ENCODE results near the gene BATF2.
"Not testable (repeated sequence)": the region's sequence is repeated elsewhere in the genome, so short reads cannot be mapped to it uniquely, and the experiment has no call there.

BATF2 gene

GRCh38 chr11:65026810-65027209 is 30.0 kb upstream of the BATF2 start:
- CTCF ChIA-PET, result interaction anchor here (0.5 to 4.2 kb wide), 8 partner anchors 9 to 96 kb away, joined by 3 to 21 read pairs (median 4); partner anchors contain the start of genes ARL2 and SAC3D1
- DNase-seq, result no peak
- H3K4me1 ChIP-seq (ENCODE audit: control extremely low read depth in 1 of 4, control insufficient read depth in 4 of 4, insufficient read depth in 4 of 4, low read length in 3 of 4), result peaks cover 6 to 18% (median 16%) of the 10 kb centered on the region in 4 experiments
- POLR2A ChIA-PET, result interaction anchor here (2.0 kb wide), 1 partner anchor 13 kb away, joined by 5 read pairs; the partner anchor contains the start of gene ARL2
- no peaks in the 10 kb centered on the region for H3K9me3 ChIP-seq (ENCODE audit: control extremely low read depth in 1 of 5, control insufficient read depth in 4 of 5, insufficient read depth in 2 of 5, low read depth in 1 of 5, low read length in 4 of 5)
- H3K27ac ChIP-seq (ENCODE audit: insufficient read depth in 1 of 2, low read depth in 1 of 2, low read length in 2 of 2, poor library complexity in 1 of 2, severe bottlenecking in 2 of 2), result peak overlapping the region in 1 of 2 experiments; percentile 71
- no peaks in the 10 kb centered on the region for H3K27me3 ChIP-seq (replicated peaks in 2 of 5; ENCODE audit: control insufficient read depth in 4 of 5, insufficient read depth in 5 of 5, low read length in 4 of 5)
- peaks cover 0 to 4% (median 4%) of the 10 kb centered on the region in 4 experiments for H3K36me3 ChIP-seq (ENCODE audit: control insufficient read depth in 4 of 4, insufficient read depth in 4 of 4, low read length in 3 of 4)
- 82% methylated on average over 10 of the region's 10 CpGs for WGBS (ENCODE audit: insufficient coverage)
- H3K4me3 ChIP-seq (ENCODE audit: control insufficient read depth in 1 of 7, extremely low read depth in 1 of 7, insufficient read depth in 4 of 7, low read depth in 2 of 7, low read length in 6 of 7), result peak overlapping the region in 4 of 7 experiments; percentile 55 to 73 (median 66)

DNA sequence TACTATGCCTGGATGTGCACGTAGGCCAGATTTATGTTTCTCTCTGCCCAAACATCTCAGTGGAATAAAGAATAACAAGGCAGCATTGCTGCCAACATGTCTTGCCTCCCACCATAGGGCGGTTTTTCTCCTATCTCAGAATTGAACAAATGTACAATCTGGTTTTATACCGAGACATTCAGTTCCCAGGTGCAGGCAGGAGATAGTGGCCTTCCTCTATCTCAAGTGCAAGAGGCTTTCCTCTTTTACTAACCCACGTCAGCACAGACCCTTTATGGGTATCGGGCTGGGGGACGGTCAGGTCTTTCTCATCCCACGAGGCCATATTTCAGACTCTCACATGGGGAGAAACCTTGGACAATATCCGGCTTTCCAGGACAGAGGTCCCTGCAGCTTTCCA is 26.7 kb upstream of the BATF2 start:
- H3K27me3 ChIP-seq (replicated peaks in 2 of 5; ENCODE audit: control insufficient read depth in 4 of 5, insufficient read depth in 5 of 5, low read length in 4 of 5); H3K27ac ChIP-seq (ENCODE audit: insufficient read depth in 1 of 2, low read depth in 1 of 2, low read length in 2 of 2, poor library complexity in 1 of 2, severe bottlenecking in 2 of 2); POLR2A ChIA-PET; H3K4me3 ChIP-seq (ENCODE audit: control insufficient read depth in 1 of 7, extremely low read depth in 1 of 7, insufficient read depth in 4 of 7, low read depth in 2 of 7, low read length in 6 of 7); H3K9me3 ChIP-seq (ENCODE audit: control extremely low read depth in 1 of 5, control insufficient read depth in 4 of 5, insufficient read depth in 2 of 5, low read depth in 1 of 5, low read length in 4 of 5): not testable (repeated sequence)
- CTCF ChIA-PET, result interaction anchor here (4.2 kb wide), 1 partner anchor 9 kb away, joined by 21 read pairs; the partner anchor contains the start of gene ARL2
- DNase-seq, result peak in 2 of 3 donors; percentile 39 to 71
- Histone ChIP-seq H3K4me1 (ENCODE audit: control extremely low read depth in 1 of 4, control insufficient read depth in 4 of 4, insufficient read depth in 4 of 4, low read length in 3 of 4) (peaks cover 6 to 16% (median 15%) of the 10 kb centered on the region in 4 experiments), H3K36me3 (ENCODE audit: control insufficient read depth in 4 of 4, insufficient read depth in 4 of 4, low read length in 3 of 4) (peaks cover 0 to 30% (median 28%) of the 10 kb centered on the region in 4 experiments)
- 60% methylated on average over 5 of the region's 8 CpGs for WGBS (ENCODE audit: insufficient coverage)

DNA sequence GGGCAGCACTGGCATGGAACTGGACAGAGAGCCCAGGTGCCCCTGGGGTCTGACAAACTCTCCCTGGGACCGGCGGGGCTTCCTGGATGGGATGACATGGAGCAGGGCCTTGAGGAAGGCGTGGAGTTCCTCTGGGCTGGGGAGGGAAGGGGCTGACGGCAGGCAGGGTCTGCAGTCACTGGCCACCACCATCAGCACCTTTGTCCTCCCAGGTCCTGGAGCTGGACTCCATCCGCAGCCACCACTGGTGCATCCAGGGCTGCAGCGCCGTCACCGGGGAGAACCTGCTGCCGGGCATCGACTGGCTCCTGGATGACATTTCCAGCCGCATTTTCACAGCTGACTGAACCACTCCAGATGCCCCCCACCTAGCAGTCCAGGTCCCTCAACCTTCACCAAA is 24.7 kb upstream of the BATF2 start:
- ChIA-PET POLR2A (no interaction called here), CTCF (no interaction called here)
- Histone ChIP-seq H3K27me3 (replicated peaks in 2 of 5; ENCODE audit: control insufficient read depth in 4 of 5, insufficient read depth in 5 of 5, low read length in 4 of 5) (no peaks in the 10 kb centered on the region), H3K36me3 (ENCODE audit: control insufficient read depth in 4 of 4, insufficient read depth in 4 of 4, low read length in 3 of 4) (peaks cover 0 to 47% (median 38%) of the 10 kb centered on the region in 4 experiments), H3K4me1 (ENCODE audit: control extremely low read depth in 1 of 4, control insufficient read depth in 4 of 4, insufficient read depth in 4 of 4, low read length in 3 of 4) (peaks cover 0 to 4% (median 1%) of the 10 kb centered on the region in 4 experiments), H3K4me3 (ENCODE audit: control insufficient read depth in 1 of 7, extremely low read depth in 1 of 7, insufficient read depth in 4 of 7, low read depth in 2 of 7, low read length in 6 of 7) (no peak overlapping the region), H3K9me3 (ENCODE audit: control extremely low read depth in 1 of 5, control insufficient read depth in 4 of 5, insufficient read depth in 2 of 5, low read depth in 1 of 5, low read length in 4 of 5) (no peaks in the 10 kb centered on the region), H3K27ac (ENCODE audit: insufficient read depth in 1 of 2, low read depth in 1 of 2, low read length in 2 of 2, poor library complexity in 1 of 2, severe bottlenecking in 2 of 2) (no peak overlapping the region)
- DNase-seq, result no peak
- WGBS (ENCODE audit: insufficient coverage), result 98% methylated on average over 6 of the region's 11 CpGs

- no peak overlapping the region for H3K4me3 ChIP-seq (ENCODE audit: control insufficient read depth in 1 of 7, extremely low read depth in 1 of 7, insufficient read depth in 4 of 7, low read depth in 2 of 7, low read length in 6 of 7)
- no peaks in the 10 kb centered on the region for H3K9me3 ChIP-seq (ENCODE audit: control extremely low read depth in 1 of 5, control insufficient read depth in 4 of 5, insufficient read depth in 2 of 5, low read depth in 1 of 5, low read length in 4 of 5)
- peaks cover 0 to 6% (median 3%) of the 10 kb centered on the region in 4 experiments for H3K4me1 ChIP-seq (ENCODE audit: control extremely low read depth in 1 of 4, control insufficient read depth in 4 of 4, insufficient read depth in 4 of 4, low read length in 3 of 4)
- no peak for DNase-seq
- peaks cover 0 to 50% (median 39%) of the 10 kb centered on the region in 4 experiments for H3K36me3 ChIP-seq (ENCODE audit: control insufficient read depth in 4 of 4, insufficient read depth in 4 of 4, low read length in 3 of 4)
- peak overlapping the region in 1 of 2 experiments; percentile 20 for H3K27ac ChIP-seq (ENCODE audit: insufficient read depth in 1 of 2, low read depth in 1 of 2, low read length in 2 of 2, poor library complexity in 1 of 2, severe bottlenecking in 2 of 2)
- 100% methylated on average over 1 of the region's 3 CpGs for WGBS (ENCODE audit: insufficient coverage)
- ChIA-PET CTCF (no interaction called here), POLR2A (no interaction called here)
- H3K27me3 ChIP-seq (replicated peaks in 2 of 5; ENCODE audit: control insufficient read depth in 4 of 5, insufficient read depth in 5 of 5, low read length in 4 of 5), result no peaks in the 10 kb centered on the region
Observed at GRCh38 chr11:65021003-65021402, 24.2 kb upstream of the BATF2 start.

- Histone ChIP-seq H3K27me3 (replicated peaks in 2 of 5; ENCODE audit: control insufficient read depth in 4 of 5, insufficient read depth in 5 of 5, low read length in 4 of 5) (no peaks in the 10 kb centered on the region), H3K9me3 (ENCODE audit: control extremely low read depth in 1 of 5, control insufficient read depth in 4 of 5, insufficient read depth in 2 of 5, low read depth in 1 of 5, low read length in 4 of 5) (no peaks in the 10 kb centered on the region), H3K4me1 (ENCODE audit: control extremely low read depth in 1 of 4, control insufficient read depth in 4 of 4, insufficient read depth in 4 of 4, low read length in 3 of 4) (peaks cover 0 to 16% (median 10%) of the 10 kb centered on the region in 4 experiments), H3K27ac (ENCODE audit: insufficient read depth in 1 of 2, low read depth in 1 of 2, low read length in 2 of 2, poor library complexity in 1 of 2, severe bottlenecking in 2 of 2) (no peak overlapping the region), H3K4me3 (ENCODE audit: control insufficient read depth in 1 of 7, extremely low read depth in 1 of 7, insufficient read depth in 4 of 7, low read depth in 2 of 7, low read length in 6 of 7) (no peak overlapping the region), H3K36me3 (ENCODE audit: control insufficient read depth in 4 of 4, insufficient read depth in 4 of 4, low read length in 3 of 4) (peaks cover 0 to 50% (median 39%) of the 10 kb centered on the region in 4 experiments)
- ChIA-PET CTCF (no interaction called here), POLR2A (no interaction called here)
- 96% methylated on average over 6 of the region's 7 CpGs for WGBS (ENCODE audit: insufficient coverage)
- DNase-seq, result no peak
Observed at GRCh38 chr11:65019824-65020223, 23.1 kb upstream of the BATF2 start.

DNA sequence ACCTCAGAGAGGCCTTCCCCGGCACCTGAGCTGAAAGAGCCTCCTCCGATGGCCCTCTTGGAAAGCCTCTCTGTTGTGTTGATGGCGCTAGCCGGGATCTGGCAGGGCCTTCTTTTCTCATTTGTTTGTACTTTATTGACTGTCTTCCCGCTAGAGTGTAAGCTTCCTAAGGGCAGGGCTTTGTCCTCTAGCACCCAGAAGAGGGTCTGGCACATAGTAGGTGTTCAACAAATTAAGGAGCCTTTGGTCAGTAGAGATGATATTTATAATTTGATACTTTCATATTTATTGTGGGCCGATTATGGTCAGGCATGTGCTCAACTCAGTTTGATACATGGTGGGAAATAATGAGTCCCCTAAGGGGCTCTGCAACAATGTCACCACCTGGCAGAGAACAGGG is 21.2 kb upstream of the BATF2 start:
- ChIA-PET CTCF (interaction anchor here (1.6 kb wide), 2 partner anchors 58 to 171 kb away, joined by 3 to 4 read pairs; no protein-coding TSS in a partner anchor), POLR2A (no interaction called here)
- Histone ChIP-seq H3K4me3 (ENCODE audit: control insufficient read depth in 1 of 7, extremely low read depth in 1 of 7, insufficient read depth in 4 of 7, low read depth in 2 of 7, low read length in 6 of 7) (no peak overlapping the region), H3K4me1 (ENCODE audit: control extremely low read depth in 1 of 4, control insufficient read depth in 4 of 4, insufficient read depth in 4 of 4, low read length in 3 of 4) (peaks cover 0 to 24% (median 21%) of the 10 kb centered on the region in 4 experiments), H3K36me3 (ENCODE audit: control insufficient read depth in 4 of 4, insufficient read depth in 4 of 4, low read length in 3 of 4) (peaks cover 0 to 50% (median 39%) of the 10 kb centered on the region in 4 experiments), H3K27ac (ENCODE audit: insufficient read depth in 1 of 2, low read depth in 1 of 2, low read length in 2 of 2, poor library complexity in 1 of 2, severe bottlenecking in 2 of 2) (no peak overlapping the region), H3K27me3 (replicated peaks in 2 of 5; ENCODE audit: control insufficient read depth in 4 of 5, insufficient read depth in 5 of 5, low read length in 4 of 5) (no peaks in the 10 kb centered on the region), H3K9me3 (ENCODE audit: control extremely low read depth in 1 of 5, control insufficient read depth in 4 of 5, insufficient read depth in 2 of 5, low read depth in 1 of 5, low read length in 4 of 5) (no peaks in the 10 kb centered on the region)
- 96% methylated on average over 5 of the region's 6 CpGs for WGBS (ENCODE audit: insufficient coverage)
- no peak for DNase-seq

GRCh38 chr11:65016705-65017104 is 19.9 kb upstream of the BATF2 start:
- ChIA-PET CTCF (interaction anchor here (1.2 kb wide), 1 partner anchor 9 kb away, joined by 3 read pairs; no protein-coding TSS in a partner anchor), POLR2A (interaction anchor here (0.6 to 0.8 kb wide), 2 partner anchors 93 to 95 kb away, joined by 3 to 4 read pairs; partner anchors contain the start of gene TM7SF2)

More at GRCh38 chr11:65016705-65017104, 19.9 kb upstream of the BATF2 start:
- Histone ChIP-seq H3K27ac (ENCODE audit: insufficient read depth in 1 of 2, low read depth in 1 of 2, low read length in 2 of 2, poor library complexity in 1 of 2, severe bottlenecking in 2 of 2) (peak overlapping the region in 1 of 2 experiments; percentile 8), H3K27me3 (replicated peaks in 2 of 5; ENCODE audit: control insufficient read depth in 4 of 5, insufficient read depth in 5 of 5, low read length in 4 of 5) (no peaks in the 10 kb centered on the region), H3K36me3 (ENCODE audit: control insufficient read depth in 4 of 4, insufficient read depth in 4 of 4, low read length in 3 of 4) (peaks cover 0 to 45% (median 34%) of the 10 kb centered on the region in 4 experiments), H3K9me3 (ENCODE audit: control extremely low read depth in 1 of 5, control insufficient read depth in 4 of 5, insufficient read depth in 2 of 5, low read depth in 1 of 5, low read length in 4 of 5) (no peaks in the 10 kb centered on the region), H3K4me1 (ENCODE audit: control extremely low read depth in 1 of 4, control insufficient read depth in 4 of 4, insufficient read depth in 4 of 4, low read length in 3 of 4) (peaks cover 0 to 27% (median 24%) of the 10 kb centered on the region in 4 experiments), H3K4me3 (ENCODE audit: control insufficient read depth in 1 of 7, extremely low read depth in 1 of 7, insufficient read depth in 4 of 7, low read depth in 2 of 7, low read length in 6 of 7) (no peak overlapping the region)
- 96% methylated on average over 4 of the region's 4 CpGs for WGBS (ENCODE audit: insufficient coverage)
- no peak for DNase-seq
